Activated B cell treated with CpG ODN at 0.5 μM for 24 hours (primary cell): Measurements from ENCODE around the gene GGTLC1. TPM values are rescaled to one million over a fixed set of nuclear protein-coding genes. Genes with fewer than 3 reads are reported as not detected.
A peak's percentile ranks its signal among the peaks of the same experiment; 100 is the strongest.

ENCODE experiments used
- ATAC-seq: fragments of 200-7000 bp; cut with Tn5 transposase; one replicate; pipeline ENCODE4 v1.10.0; 2021; ENCODE audit warnings: low read depth, mild to moderate bottlenecking, moderate library complexity
- CTCF ChIA-PET: fragments of 350-600 bp; sonication (Branson Sonifier 250); formaldehyde crosslinking; loops from one replicate; lab custom pipeline; 2021; ENCODE audit warnings: antibody characterized with exemption; lab: Charles Lee
- POLR2A ChIA-PET: fragments of 350-600 bp; sonication (Branson Sonifier 250); formaldehyde crosslinking; loops from one replicate; lab custom pipeline; 2021; ENCODE audit warnings: antibody characterized with exemption; lab: Charles Lee
- DNase-seq: peaks from one replicate; pipeline ENCODE4 v3.0.0; 2022
- H3K27ac Mint-ChIP-seq: one replicate; pipeline ENCODE4 v1.8.0; 2020; ENCODE audit warnings: mixed read lengths
- H3K27me3 Mint-ChIP-seq: one replicate; pipeline ENCODE4 v1.8.0; 2021; ENCODE audit warnings: mixed read lengths
- H3K36me3 Mint-ChIP-seq: one replicate; pipeline ENCODE4 v1.8.0; 2021; ENCODE audit warnings: low read depth, mixed read lengths
- H3K4me1 Mint-ChIP-seq: one replicate; pipeline ENCODE4 v1.8.0; 2021; ENCODE audit warnings: mixed read lengths
- H3K4me3 Mint-ChIP-seq: one replicate; pipeline ENCODE4 v1.8.0; 2020; ENCODE audit warnings: mild to moderate bottlenecking, mixed read lengths
- H3K9me3 Mint-ChIP-seq: one replicate; pipeline ENCODE4 v1.8.0; 2020; ENCODE audit warnings: mixed read lengths
- CTCF ChIP-seq: fragments of 200-600 bp; IDR thresholded peaks from one replicate; pipeline ENCODE4 v1.8.0; 2022; ENCODE audit warnings: antibody characterized with exemption, mild to moderate bottlenecking
- intact Hi-C: fragments of 100-400 bp; cut with micrococcal nuclease; formaldehyde crosslinking; loops from one replicate; pipeline ENCODE4 v1.15.1; 2024
- total RNA-seq: library from RNA; stranded (reverse); gene quantifications from 2 replicates; pipeline ENCODE4 v1.2.3, GENCODE V29; 2022

The GGTLC1 gene
- not detected in 2 replicates for total RNA-seq

- POLR2A ChIA-PET, result no interaction called here
- CTCF ChIA-PET, result interaction anchor here (1.0 kb wide), 1 partner anchor 9 kb away, joined by 3 read pairs; no protein-coding TSS in a partner anchor
- Mint-ChIP-seq H3K27me3 (no peaks in the 10 kb centered on the region), H3K4me3 (no peak within 1 kb of the TSS), H3K36me3 (no peaks in the 10 kb centered on the region), H3K9me3 (no peaks in the 10 kb centered on the region), H3K4me1 (no peaks in the 10 kb centered on the region), H3K27ac (no peak within 1 kb of the TSS)
- ATAC-seq (no peak), DNase-seq (no peak)
- intact Hi-C loops, result no loop called here
- TF ChIP-seq CTCF, result no peak
Observed at GRCh38 chr20:23988561-23988960, at the start of gene GGTLC1. TSS of gene GGTLC1 (minus strand) at chr20:23988779. CDS start at chr20:23986611, 2,168 bp downstream.

- no peak for TF ChIP-seq CTCF
- H3K27ac Mint-ChIP-seq, result no peak overlapping the region
- no peaks in the 10 kb centered on the region for H3K9me3 Mint-ChIP-seq
- no peak for DNase-seq
- POLR2A ChIA-PET, result no interaction called here
- CTCF ChIA-PET, result no interaction called here
- no peak overlapping the region for H3K4me3 Mint-ChIP-seq
- intact Hi-C loops, result no loop called here
- H3K4me1 Mint-ChIP-seq, result peaks cover 13% of the 10 kb centered on the region
- no peak for ATAC-seq
- no peaks in the 10 kb centered on the region for H3K36me3 Mint-ChIP-seq
- no peaks in the 10 kb centered on the region for H3K27me3 Mint-ChIP-seq
Observed at GRCh38 chr20:24034820-24035219, 46.2 kb upstream of the GGTLC1 start.

GRCh38 chr20:24033565-24033964 is 45.0 kb upstream of the GGTLC1 start:
- ATAC-seq (no peak), DNase-seq (no peak)
- no peak overlapping the region for H3K4me3 Mint-ChIP-seq
- POLR2A ChIA-PET, result interaction anchor here (0.7 kb wide), 1 partner anchor 11 kb away, joined by 12 read pairs; no protein-coding TSS in a partner anchor
- peaks cover 13% of the 10 kb centered on the region for H3K4me1 Mint-ChIP-seq
- intact Hi-C loops, result no loop called here
- CTCF ChIA-PET, result no interaction called here
- H3K27me3 Mint-ChIP-seq, result no peaks in the 10 kb centered on the region
- no peak overlapping the region for H3K27ac Mint-ChIP-seq
- H3K36me3 Mint-ChIP-seq, result no peaks in the 10 kb centered on the region
- H3K9me3 Mint-ChIP-seq, result no peaks in the 10 kb centered on the region
- TF ChIP-seq CTCF, result no peak

GRCh38 chr20:24033151-24033550 is 44.6 kb upstream of the GGTLC1 start:
- Mint-ChIP-seq H3K27me3 (no peaks in the 10 kb centered on the region), H3K4me1 (peaks cover 13% of the 10 kb centered on the region), H3K27ac (no peak overlapping the region), H3K4me3 (no peak overlapping the region), H3K9me3 (no peaks in the 10 kb centered on the region), H3K36me3 (no peaks in the 10 kb centered on the region)
- CTCF ChIA-PET, result no interaction called here
- no peak for ATAC-seq
- no peak for TF ChIP-seq CTCF
- POLR2A ChIA-PET, result interaction anchor here (0.7 kb wide), 1 partner anchor 10 kb away, joined by 12 read pairs; no protein-coding TSS in a partner anchor
- DNase-seq, result no peak
- intact Hi-C loops, result no loop called here

GRCh38 chr20:24032400-24032898 is 43.9 kb upstream of the GGTLC1 start:
- no peak for DNase-seq
- Mint-ChIP-seq H3K27me3 (no peaks in the 10 kb centered on the region), H3K4me1 (peaks cover 17% of the 10 kb centered on the region), H3K4me3 (no peak overlapping the region), H3K36me3 (no peaks in the 10 kb centered on the region), H3K27ac (peak overlapping the region; percentile 6), H3K9me3 (no peaks in the 10 kb centered on the region)
- no peak for TF ChIP-seq CTCF
- POLR2A ChIA-PET, result no interaction called here
- intact Hi-C loops, result no loop called here
- ATAC-seq, result no peak
- CTCF ChIA-PET, result no interaction called here
